ENCODE results near the gene VPS36.
"Not testable (repeated sequence)": the region's sequence is repeated elsewhere in the genome, so short reads cannot be mapped to it uniquely, and the experiment has no call there.

The VPS36 gene

GRCh38 chr13:52450012-52450792 is at the start of gene VPS36:
TSS of gene VPS36 (minus strand) at chr13:52450634. CDS start at chr13:52450594, 40 bp downstream.
- peak within 1 kb of the TSS; percentile 82 for H3K4me3 ChIP-seq (ENCODE audit: low read depth, low read length)

GRCh38 chr13:52497979-52498378 is 47.5 kb upstream of the VPS36 start:
- H3K4me3 ChIP-seq (ENCODE audit: low read depth, low read length): not testable (repeated sequence)

GRCh38 chr13:52494241-52494640 is 43.8 kb upstream of the VPS36 start:
- not testable (repeated sequence) for H3K4me3 ChIP-seq (ENCODE audit: low read depth, low read length)

- H3K4me3 ChIP-seq (ENCODE audit: low read depth, low read length): not testable (repeated sequence)
Measured at GRCh38 chr13:52491015-52491414, 40.6 kb upstream of the VPS36 start.

- not testable (repeated sequence) for H3K4me3 ChIP-seq (ENCODE audit: low read depth, low read length)
Measured at GRCh38 chr13:52488763-52489162, 38.3 kb upstream of the VPS36 start.

- not testable (repeated sequence) for H3K4me3 ChIP-seq (ENCODE audit: low read depth, low read length)
Measured at GRCh38 chr13:52487078-52487477, 36.6 kb upstream of the VPS36 start.

GRCh38 chr13:52480677-52481428 is 30.4 kb upstream of the VPS36 start:
- not testable (repeated sequence) for H3K4me3 ChIP-seq (ENCODE audit: low read depth, low read length)

- not testable (repeated sequence) for H3K4me3 ChIP-seq (ENCODE audit: low read depth, low read length)
Measured at GRCh38 chr13:52468487-52468886, 18.1 kb upstream of the VPS36 start.

- no peak overlapping the region for H3K4me3 ChIP-seq (ENCODE audit: low read depth, low read length)
Measured at GRCh38 chr13:52463526-52463925, 13.1 kb upstream of the VPS36 start.

- no peak overlapping the region for H3K4me3 ChIP-seq (ENCODE audit: low read depth, low read length)
Measured at GRCh38 chr13:52461265-52461664, 10.8 kb upstream of the VPS36 start.

- H3K4me3 ChIP-seq (ENCODE audit: low read depth, low read length): no peak overlapping the region
Measured at GRCh38 chr13:52459668-52460067, 9.2 kb upstream of the VPS36 start.

GRCh38 chr13:52455677-52456041 is 5.2 kb upstream of the VPS36 start:
- H3K4me3 ChIP-seq (ENCODE audit: low read depth, low read length): peak overlapping the region; percentile 81

- peak within 1 kb of the TSS; percentile 81 for H3K4me3 ChIP-seq (ENCODE audit: low read depth, low read length)
Measured at GRCh38 chr13:52454820-52455676, 4.6 kb upstream of the VPS36 start, which contains the start of gene CKAP2. TSS of gene CKAP2 (plus strand) at chr13:52455478. CDS start at chr13:52455557, 79 bp downstream.

GRCh38 chr13:52454459-52454819 is 4.0 kb upstream of the VPS36 start:
- H3K4me3 ChIP-seq (ENCODE audit: low read depth, low read length): peak overlapping the region; percentile 81

GRCh38 chr13:52452470-52452869 is 2.0 kb upstream of the VPS36 start:
- no peak overlapping the region for H3K4me3 ChIP-seq (ENCODE audit: low read depth, low read length)

GRCh38 chr13:52451135-52451804 is 836 bp upstream of the VPS36 start:
- no peak overlapping the region for H3K4me3 ChIP-seq (ENCODE audit: low read depth, low read length)

- no peak overlapping the region for H3K4me3 ChIP-seq (ENCODE audit: low read depth, low read length)
Measured at GRCh38 chr13:52450793-52451116, 321 bp upstream of the VPS36 start.

- H3K4me3 ChIP-seq (ENCODE audit: low read depth, low read length): peak overlapping the region; percentile 82
Measured at GRCh38 chr13:52449331-52450011, 963 bp downstream of the VPS36 start.

GRCh38 chr13:52447815-52448552 is 2.5 kb downstream of the VPS36 start:
- H3K4me3 ChIP-seq (ENCODE audit: low read depth, low read length): no peak overlapping the region

- H3K4me3 ChIP-seq (ENCODE audit: low read depth, low read length): no peak overlapping the region
Measured at GRCh38 chr13:52447354-52447753, 3.1 kb downstream of the VPS36 start.

Data from iPS-11a (cell line).